HG03066 (cell line): ENCODE data around the gene ATP10A.
"Not testable (repeated sequence)": the region's sequence is repeated elsewhere in the genome, so short reads cannot be mapped to it uniquely, and the experiment has no call there.

ENCODE experiments used
- ATAC-seq: cut with Tn5 transposase; IDR thresholded peaks from one replicate; pipeline ENCODE4 v1.9.1; 2021; ENCODE audit warnings: low read depth; ENCODE audit not compliant: unreplicated experiment

Gene ATP10A

GRCh38 chr15:25860885-25861866, 2.0 kb downstream of the ATP10A start:
- ATAC-seq: no peak

DNA sequence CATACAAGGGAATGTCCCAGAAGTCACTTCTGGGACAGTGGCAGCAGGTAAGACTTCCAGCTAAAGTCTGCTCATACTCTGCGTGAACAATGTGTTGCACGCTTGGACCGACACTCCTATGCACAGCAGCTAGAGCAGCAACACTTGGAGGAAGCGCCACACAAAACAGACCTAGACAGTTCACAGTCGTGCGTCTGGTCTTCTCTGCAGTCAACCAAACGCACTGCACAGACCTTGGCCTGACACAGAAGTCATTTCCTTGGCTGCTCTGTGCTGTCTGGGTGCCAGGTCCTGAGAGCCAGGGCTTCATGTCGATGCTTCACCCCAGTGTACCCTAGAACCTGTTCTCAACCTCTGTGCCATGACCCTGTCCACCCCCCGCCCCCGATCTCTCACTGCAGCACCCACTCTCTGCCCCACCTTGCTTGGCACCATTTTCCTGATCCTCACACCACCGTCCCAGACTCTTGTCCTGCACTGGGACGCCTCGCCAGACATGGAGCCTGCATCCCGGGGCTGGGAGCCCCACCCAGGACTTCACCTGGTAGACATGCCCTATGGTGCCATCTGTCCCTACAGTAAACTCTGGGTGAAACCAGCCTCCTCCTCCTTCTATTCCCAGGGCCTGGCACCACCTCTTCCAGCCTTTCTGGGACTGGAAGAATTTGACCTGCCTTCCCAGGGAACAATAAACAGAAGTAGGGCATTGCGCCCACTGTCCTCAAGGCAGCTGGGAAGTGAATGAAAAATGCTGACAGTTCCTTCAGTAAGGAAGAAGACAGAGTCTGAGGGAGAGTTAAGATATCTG, 3.1 kb downstream of the ATP10A start:
- no peak for ATAC-seq

DNA sequence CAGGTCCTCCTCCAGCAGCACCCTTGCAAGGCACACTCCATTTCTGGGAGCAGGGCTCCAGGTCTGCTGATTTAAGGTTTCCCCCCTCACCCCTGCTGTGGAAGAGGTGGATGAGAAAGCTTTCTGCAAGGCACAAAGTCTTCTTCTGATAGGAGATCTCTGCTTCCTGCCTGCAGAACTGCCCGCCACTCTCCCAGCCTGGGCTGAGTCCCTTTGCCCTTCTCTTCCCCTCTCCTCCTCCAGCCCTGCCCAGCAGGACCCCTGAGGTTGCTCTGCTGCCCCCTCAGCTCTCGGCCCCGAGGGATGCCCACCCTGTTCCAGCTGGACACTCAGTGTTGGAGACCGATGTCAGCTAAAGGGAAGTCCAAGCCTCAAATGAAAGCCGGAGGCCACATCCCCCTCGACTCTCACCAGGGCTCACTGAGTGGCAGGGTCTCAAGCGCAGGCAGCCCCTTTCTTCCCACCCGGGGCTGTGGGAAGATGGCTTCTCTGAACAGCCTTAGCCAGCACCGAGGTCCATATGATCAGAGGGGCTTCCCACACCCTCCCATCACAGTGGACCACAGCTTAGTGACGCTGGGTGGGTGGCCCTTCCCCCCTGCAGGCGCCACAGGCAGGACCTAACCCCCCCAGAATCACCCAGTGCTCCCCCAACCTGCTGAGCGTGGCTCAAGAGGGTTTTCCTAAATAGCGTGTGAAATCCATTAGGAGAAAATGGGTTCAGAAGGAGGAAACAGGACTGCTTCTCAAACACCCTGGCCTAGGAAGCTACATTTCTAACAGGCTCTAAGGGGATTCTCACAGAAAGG, 4.0 kb downstream of the ATP10A start:
- ATAC-seq: no peak

DNA sequence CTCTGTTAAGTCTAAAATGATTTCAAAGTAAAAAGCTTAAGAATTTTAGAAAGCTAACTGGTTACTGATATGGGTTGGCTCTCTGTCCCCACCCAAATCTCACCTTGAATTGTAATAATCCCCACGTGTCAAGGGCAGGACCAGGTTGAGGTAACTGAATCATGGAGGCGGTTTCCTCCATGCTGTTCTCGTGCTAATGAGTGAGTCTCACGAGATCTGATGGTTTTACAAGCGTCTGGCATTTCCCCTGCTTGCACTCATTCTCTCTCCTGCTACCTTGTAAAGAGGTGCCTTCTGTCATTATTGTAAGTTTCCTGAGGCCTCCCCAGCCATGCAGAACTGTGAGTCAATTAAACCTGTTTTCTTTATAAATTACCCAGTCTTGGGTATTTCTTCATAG, 7.1 kb downstream of the ATP10A start:
- ATAC-seq: not testable (repeated sequence)

- no peak for ATAC-seq
Observed at GRCh38 chr15:25852661-25853524, 10.2 kb downstream of the ATP10A start.

DNA sequence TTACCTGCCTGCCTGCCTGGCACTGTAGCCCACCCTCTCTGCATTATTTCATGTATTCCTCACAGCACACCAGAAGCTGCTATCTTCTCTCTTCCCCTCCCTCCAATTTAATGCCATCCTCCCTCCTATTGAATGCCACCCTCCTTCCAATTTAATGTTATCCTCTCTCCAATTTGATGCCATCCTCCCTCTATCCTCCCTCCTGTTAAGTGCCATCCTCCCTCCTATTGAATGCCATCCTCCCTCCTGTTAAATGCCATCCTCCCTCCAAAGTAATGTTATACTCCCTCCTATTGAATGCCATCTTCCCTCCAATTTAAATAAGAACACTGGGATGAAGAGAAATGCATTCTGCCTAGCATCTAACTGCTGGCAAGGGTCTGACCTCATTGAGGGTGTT, 11.1 kb downstream of the ATP10A start:
- ATAC-seq: no peak

GRCh38 chr15:25850154-25851111, 12.7 kb downstream of the ATP10A start:
- ATAC-seq: peak; percentile 49

DNA sequence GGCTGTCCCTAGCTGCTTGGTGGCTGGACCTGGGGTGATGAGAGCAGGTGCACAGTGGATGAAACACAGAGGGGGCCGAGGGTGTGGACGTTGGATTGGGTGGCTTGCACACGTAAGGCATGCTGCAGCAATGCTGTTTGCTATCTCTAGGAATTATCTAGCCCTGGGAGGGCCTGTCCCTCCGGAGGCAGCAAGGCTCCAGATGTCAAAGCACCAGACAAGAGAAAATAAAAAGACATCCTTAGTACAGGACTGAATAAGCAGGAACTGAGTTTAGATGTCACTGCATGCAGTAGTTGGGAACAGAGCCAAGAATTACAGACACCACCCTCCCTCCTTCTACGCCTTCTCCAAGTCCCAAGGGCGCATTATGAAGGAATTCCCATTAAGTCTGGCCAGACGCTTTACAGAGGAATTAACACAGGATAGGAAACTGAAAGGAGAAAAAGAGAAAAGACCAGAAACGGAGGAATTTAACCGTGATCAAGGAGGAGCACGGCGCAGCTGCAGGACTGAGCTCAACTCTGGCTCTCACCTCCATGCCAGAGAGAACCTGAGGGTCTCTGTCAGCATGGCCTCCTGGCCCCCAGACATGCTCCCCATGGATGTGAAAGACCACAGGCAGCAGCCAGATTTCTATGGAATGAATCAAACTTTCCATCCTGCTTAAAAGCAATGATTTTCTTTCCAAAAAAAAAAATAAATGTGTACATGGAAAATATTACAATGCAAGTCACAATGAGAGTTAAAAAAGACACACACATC, 13.8 kb downstream of the ATP10A start:
- ATAC-seq: no peak

DNA sequence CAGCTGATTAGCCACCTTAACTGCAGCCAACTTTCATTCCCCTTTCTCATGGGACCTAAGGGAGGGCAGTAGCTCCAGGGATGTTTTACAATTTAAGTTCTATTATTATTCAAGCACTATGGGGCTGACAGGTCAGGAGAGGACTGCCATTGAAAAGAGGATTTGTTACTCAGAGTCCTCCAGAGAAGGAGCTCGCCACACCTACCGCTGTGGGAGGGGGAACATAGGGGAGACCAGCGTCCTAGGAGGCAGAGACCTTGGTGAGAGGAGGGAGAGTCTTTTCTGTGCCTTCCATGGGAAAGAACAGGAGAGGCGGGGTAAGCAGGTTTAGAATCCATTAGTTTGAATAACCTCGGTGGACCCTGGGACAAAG, 14.4 kb downstream of the ATP10A start:
- no peak for ATAC-seq

DNA sequence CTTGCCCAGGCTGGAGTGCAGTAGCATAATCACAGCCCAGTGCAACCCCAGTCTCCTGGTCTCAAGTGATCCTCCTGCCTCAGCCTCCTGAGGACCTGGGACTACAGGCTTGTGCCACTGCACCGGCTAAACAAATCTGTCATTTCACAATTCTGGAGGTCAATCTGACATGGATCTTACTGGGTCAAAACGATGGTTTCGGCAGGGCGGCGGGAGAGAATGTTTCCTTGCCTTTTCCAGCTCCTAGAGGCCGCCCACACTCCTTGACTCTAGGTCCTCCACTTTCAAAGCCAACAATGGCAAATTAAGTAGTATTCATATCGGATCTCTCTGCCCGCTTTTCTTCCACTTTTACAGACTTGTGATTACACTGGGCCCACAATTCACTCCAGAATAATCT, 14.8 kb downstream of the ATP10A start:
- no peak for ATAC-seq

DNA sequence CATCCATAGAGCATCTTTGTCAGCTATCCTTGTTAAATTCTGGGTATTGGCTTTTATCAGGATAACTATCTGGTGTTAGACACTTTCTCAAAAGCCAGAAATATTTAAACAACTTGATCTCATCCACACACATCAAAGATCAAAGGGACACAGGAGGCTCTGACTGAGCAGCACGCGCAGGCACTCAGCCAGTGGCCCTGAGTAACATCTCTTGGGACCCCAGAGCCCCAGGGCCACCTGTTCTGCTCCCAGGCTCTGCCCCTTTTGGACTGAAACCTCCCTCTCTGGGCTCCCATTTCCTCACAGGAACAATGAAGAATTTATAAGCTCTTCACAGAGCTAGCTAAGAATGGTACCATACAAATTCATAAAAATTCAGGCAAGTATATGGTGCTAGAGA, 16.1 kb downstream of the ATP10A start:
- ATAC-seq: no peak

DNA sequence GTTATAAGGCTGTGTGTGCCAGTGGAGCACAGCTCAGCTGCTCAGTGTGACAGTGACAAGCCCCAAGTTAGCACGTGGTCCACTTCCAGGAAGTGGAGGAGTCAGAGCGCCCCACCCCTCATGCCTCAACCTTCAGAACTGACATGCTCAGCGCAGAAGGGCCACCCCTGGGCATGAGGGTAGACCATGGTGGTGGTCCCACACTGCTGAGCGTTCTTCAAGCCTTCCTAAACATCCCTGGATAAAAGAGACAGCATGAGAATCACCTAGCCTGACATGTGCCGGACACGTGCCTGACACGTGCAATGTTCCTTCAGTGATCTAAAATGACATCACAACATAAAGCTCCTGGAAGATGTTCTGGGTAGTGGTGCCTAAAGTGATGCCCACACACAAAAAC, 16.8 kb downstream of the ATP10A start:
- no peak for ATAC-seq

DNA sequence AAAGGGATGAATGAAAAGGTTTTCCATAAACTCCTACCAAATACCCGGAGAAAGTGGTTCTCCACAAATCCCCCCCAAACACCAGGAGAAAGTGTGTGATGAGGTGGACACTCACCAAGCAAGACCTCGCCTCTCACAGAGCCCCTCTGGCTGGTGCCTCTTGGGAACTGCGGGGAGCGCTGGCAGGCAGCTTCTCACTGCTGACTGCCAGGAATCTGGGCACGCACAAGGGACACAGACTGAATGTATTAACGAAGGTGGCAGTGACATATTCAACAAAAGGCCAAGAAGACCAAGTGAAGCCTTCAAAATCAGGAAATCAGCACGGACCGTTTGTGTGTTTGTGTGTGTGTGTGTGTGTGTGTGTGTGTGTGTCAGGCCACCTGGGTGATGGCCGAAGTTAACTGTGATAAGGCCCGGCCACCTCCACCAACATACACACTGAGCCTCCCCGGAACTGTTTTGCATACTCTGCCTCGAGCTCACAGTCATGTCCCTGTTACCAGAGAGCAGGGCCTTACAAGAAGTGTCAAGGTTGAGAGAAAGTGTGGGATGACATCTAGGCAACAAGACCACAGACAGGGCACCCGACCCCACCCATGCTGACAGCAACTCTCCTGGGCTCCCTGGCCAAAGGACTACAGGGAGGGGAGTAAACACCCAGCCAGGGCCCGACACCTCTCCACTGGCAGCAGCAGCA, 18.0 kb downstream of the ATP10A start:
- ATAC-seq: no peak

GRCh38 chr15:25844542-25844941, 18.6 kb downstream of the ATP10A start:
- ATAC-seq: no peak

- no peak for ATAC-seq
Observed at GRCh38 chr15:25844076-25844475, 19.1 kb downstream of the ATP10A start.

- ATAC-seq: no peak
Observed at GRCh38 chr15:25839638-25840156, 23.4 kb downstream of the ATP10A start.

DNA sequence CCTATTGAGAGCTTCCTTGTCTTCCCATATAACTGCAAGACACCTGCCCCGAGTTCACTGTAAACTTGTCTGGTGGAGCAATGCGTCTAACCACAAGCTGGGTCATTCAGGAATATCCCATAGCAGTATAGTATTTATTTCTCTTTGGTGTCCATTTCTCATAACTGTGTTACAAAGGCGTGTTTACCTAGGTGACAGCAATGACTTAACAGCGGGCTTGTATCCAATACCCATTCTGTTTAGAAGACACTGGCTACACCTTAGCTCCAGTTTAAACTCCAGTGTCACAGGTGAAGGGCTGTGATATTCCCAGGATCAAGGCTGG, 24.3 kb downstream of the ATP10A start:
- no peak for ATAC-seq
